GM12878 (cell line): ENCODE results near the gene CCK. TPM values are rescaled to one million over a fixed set of nuclear protein-coding genes. Genes with fewer than 3 reads are reported as not detected.

Experiments
- ATAC-seq: fragments of 200-7000 bp; cut with Tn5 transposase; 3 replicates; pipeline ENCODE4 v1.9.1; 2020; ENCODE audit warnings: mild to moderate bottlenecking, moderate library complexity
- BruUV-seq: library from RNA; stranded (reverse); fragments of 400-500 nt; replicated peaks from 2 replicates; lab custom pipeline; 2021; lab: Mats Ljungman, UMichigan
- CTCF ChIA-PET: fragments of 300-600 bp; sonication (Branson Sonifier 250); formaldehyde crosslinking; extraction: SDS; loops from one replicate; lab custom pipeline; 2021; ENCODE audit warnings: inconsistent platforms; lab: Yijun Ruan, JAX
- POLR2A ChIA-PET: fragments of 350-600 bp; formaldehyde crosslinking; extraction: SDS; loops from one replicate; lab custom pipeline; 2021; ENCODE audit warnings: inconsistent platforms; lab: Charles Lee
- RAD21 ChIA-PET: fragments of 300-600 bp; sonication (Branson Sonifier 250); formaldehyde crosslinking; loops from one replicate; lab custom pipeline; 2023; ENCODE audit warnings: antibody characterized with exemption; ENCODE audit not compliant: unreplicated experiment; lab: Charles Lee
- SMC1A ChIA-PET: fragments of 300-600 bp; sonication (Branson Sonifier 250); formaldehyde crosslinking; loops from one replicate; lab custom pipeline; 2023; ENCODE audit not compliant: unreplicated experiment, uncharacterized antibody; lab: Charles Lee
- DNase-seq: peaks from one replicate; pipeline ENCODE4 v3.0.0-alpha.2; 2011; ENCODE audit warnings: low read depth, low spot score
- FAIRE-seq: peaks from 3 replicates; lab custom pipeline; 2011; peaks lifted over from hg19 to GRCh38; lab: Jason Lieb, UNC
- H2AFZ ChIP-seq: 2 replicates; pipeline ENCODE4 v1.6.0; 2011; ENCODE audit warnings: low read depth, low read length, control low read depth; ENCODE audit not compliant: control insufficient read depth
- H3K27ac ChIP-seq: 2 replicates; pipeline ENCODE4 v1.5.1; 2011; ENCODE audit warnings: control low read depth; ENCODE audit not compliant: control insufficient read depth, insufficient read depth
- H3K27me3 ChIP-seq, 2 experiments: replicated peaks in 1 of 2; 2 replicates each; pipeline versions ENCODE4 v1.6.0 to v1.6.1; 2011; ENCODE audit warnings: low read length in 1 of 2; ENCODE audit not compliant: control insufficient read depth in 2 of 2, insufficient read depth in 2 of 2
- H3K36me3 ChIP-seq, 2 experiments: 2 replicates each; pipeline ENCODE4 v1.5.1; 2011; ENCODE audit warnings: low read length in 1 of 2; ENCODE audit not compliant: control insufficient read depth in 2 of 2, insufficient read depth in 2 of 2
- H3K4me1 ChIP-seq: 2 replicates; pipeline ENCODE4 v1.6.1; 2011; ENCODE audit warnings: mild to moderate bottlenecking, low read length, moderate library complexity, mixed read lengths; ENCODE audit not compliant: control insufficient read depth, insufficient read depth
- H3K4me2 ChIP-seq: 2 replicates; pipeline ENCODE4 v1.6.0; 2011; ENCODE audit warnings: control low read depth; ENCODE audit not compliant: control insufficient read depth, insufficient read depth
- H3K4me3 ChIP-seq: fragments of 200-600 bp; sonication (generic); 2 replicates; pipeline ENCODE4 v1.5.1; 2016
- H3K79me2 ChIP-seq: 2 replicates; pipeline ENCODE4 v1.6.0; 2011; ENCODE audit warnings: low read length; ENCODE audit not compliant: control insufficient read depth, insufficient read depth
- H3K9ac ChIP-seq: 2 replicates; pipeline ENCODE4 v1.8.0; 2011; ENCODE audit warnings: low read length, control low read depth, mixed read lengths; ENCODE audit not compliant: control insufficient read depth, insufficient read depth
- H3K9me3 ChIP-seq: replicated peaks from 3 replicates; pipeline ENCODE4 v1.5.1; 2011; ENCODE audit warnings: mild to moderate bottlenecking, low read length; ENCODE audit not compliant: control insufficient read depth, insufficient read depth
- H4K20me1 ChIP-seq: 2 replicates; pipeline ENCODE4 v1.6.0; 2011; ENCODE audit not compliant: control insufficient read depth, insufficient read depth
- ETV6 ChIP-seq, 2 experiments: fragments of 450-650 bp in 1 of 2; IDR thresholded peaks in 1 of 2; conservative IDR thresholded peaks in 1 of 2; 2 replicates each; pipeline ENCODE4 v1.6.1; 2014; ENCODE audit warnings: antibody characterized with exemption in 1 of 2, borderline replicate concordance in 1 of 2, low read depth in 1 of 2, mild to moderate bottlenecking in 1 of 2, moderate library complexity in 1 of 2
- HDAC6 ChIP-seq: fragments of 200-600 bp; sonication (generic); IDR thresholded peaks from one replicate; pipeline ENCODE4 v1.8.0; 2017; ENCODE audit warnings: antibody characterized with exemption; ENCODE audit not compliant: unreplicated experiment
- SPI1 ChIP-seq: IDR thresholded peaks from 2 replicates; pipeline ENCODE4 v1.6.1; 2011; ENCODE audit warnings: low read depth, mild to moderate bottlenecking, low read length, moderate library complexity, borderline replicate concordance; ENCODE audit not compliant: insufficient read depth
- WRNIP1 ChIP-seq: IDR thresholded peaks from 2 replicates; pipeline ENCODE4 v1.6.1; 2011; ENCODE audit warnings: low read depth, low read length, improper control_type of control experiment, borderline replicate concordance
- WGBS: methylation state at CpG from one replicate; pipeline ENCODE4 v1.1.6; 2016; ENCODE audit warnings: low lambda C conversion rate; ENCODE audit not compliant: insufficient replicate concordance, insufficient coverage; ENCODE audit errors: missing lambda C conversion rate; 5-methylcytosine and 5-hydroxymethylcytosine counted together
- in situ Hi-C: fragments of 300-500 bp; cut with MboI; formaldehyde crosslinking; loops from 9 replicates; pipeline ENCODE4 v1.14.3; 2018; ENCODE audit warnings: mixed read lengths
- intact Hi-C: fragments of 100-400 bp; cut with micrococcal nuclease; formaldehyde crosslinking; loops from one replicate; pipeline ENCODE4 v1.14.2; 2022; ENCODE audit not compliant: unreplicated experiment
- polyA plus RNA-seq, 11 experiments: library from polyadenylated mRNA; depleted of rRNA in 4 of 11; unstranded in 6 of 11; stranded (reverse) in 5 of 11; fragments of >200 nt; fragmentation: Nextera tagmentation in 4 of 11; fragmentation: Illumina TruSeq in 1 of 11; extraction: Ambion mirVana in 4 of 11; extraction: Trizol in 1 of 11; gene quantifications; 1 replicate in 1 of 11; 2 replicates in 10 of 11; pipeline versions ENCODE4 v1.2.1 to v1.2.3, GENCODE V29; 2011 to 2016; ENCODE audit warnings: inconsistent platforms in 2 of 11, missing spikeins in 2 of 11, low read depth in 1 of 11
- total RNA-seq, 4 experiments: library from RNA; depleted of rRNA in 3 of 4; stranded (reverse); fragments of >200 nt in 3 of 4; fragmentation: Illumina TruSeq in 1 of 4; extraction: Trizol in 1 of 4; gene quantifications; 2 replicates each; pipeline versions ENCODE4 v1.2.1 to v1.2.3, GENCODE V29; 2013 to 2021
- TF ChIP-seq, protein P1 (sequence below): fragments of 450-650 bp; IDR thresholded peaks from 2 replicates; pipeline ENCODE4 v1.6.1; 2016; ENCODE audit warnings: mild to moderate bottlenecking, moderate library complexity, borderline replicate concordance
- TF ChIP-seq, protein P2 (sequence below): IDR thresholded peaks from 2 replicates; pipeline ENCODE4 v1.6.1; 2011; ENCODE audit warnings: mild to moderate bottlenecking, low read depth, low read length, moderate library complexity; ENCODE audit not compliant: insufficient replicate concordance

Gene CCK
- total and polyA plus RNA-seq, 10 of the 15 experiments (the other 5 are each of a cell fraction or from before 2014, with no cell fraction given) = not detected

DNA sequence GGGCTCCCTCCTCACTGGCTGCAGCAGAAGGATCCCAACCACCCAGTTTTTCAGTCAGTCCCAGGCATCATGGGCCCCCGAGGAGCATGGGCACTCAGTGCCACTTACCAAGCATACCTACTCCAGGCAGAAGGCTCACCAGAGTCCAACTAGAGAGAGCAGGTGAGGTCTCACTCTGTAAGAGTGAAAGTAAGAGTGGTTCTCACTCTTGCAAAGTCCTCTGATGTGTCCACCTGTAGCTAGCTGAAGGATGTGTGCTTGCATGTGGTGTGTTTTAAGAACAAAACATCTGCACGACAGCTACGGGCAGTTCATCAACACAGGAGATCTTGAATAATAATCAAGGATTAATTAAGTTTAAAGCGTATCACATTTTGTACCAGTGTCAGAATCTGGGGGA lies 49.7 kb downstream of the CCK start:
- H3K9me3 ChIP-seq = no peaks in the 10 kb centered on the region
- intact Hi-C loops (no loop called here), in situ Hi-C loops (no loop called here)
- peaks cover 48% of the 10 kb centered on the region for H3K4me1 ChIP-seq
- H3K27me3 ChIP-seq = no peaks in the 10 kb centered on the region
- RAD21 ChIA-PET = no interaction called here
- H4K20me1 ChIP-seq = no peaks in the 10 kb centered on the region
- SMC1A ChIA-PET = interaction anchor here (1.1 to 1.5 kb wide), 2 partner anchors 13 to 25 kb away, joined by 3 to 4 read pairs; no protein-coding TSS in a partner anchor
- CTCF ChIA-PET = no interaction called here
- H3K4me3 ChIP-seq = 0 out of 2 replicates have a peak overlapping the region, but pooled peaks have one; percentile 14
- no TSS peak for BruUV-seq
- no peak for DNase-seq
- H3K4me2 ChIP-seq = peak overlapping the region; percentile 52
- ATAC-seq = peak; percentile 62
- peaks cover 2 to 23% of the 10 kb centered on the region in 2 experiments for H3K36me3 ChIP-seq
- 58% methylated on average over 4 of the region's 4 CpGs for WGBS
- H3K27ac ChIP-seq = peak overlapping the region; percentile 56
- no peak overlapping the region for H2AFZ ChIP-seq
- POLR2A ChIA-PET = interaction anchor here (0.5 kb wide), 1 partner anchor 1931 kb away, joined by 3 read pairs; no protein-coding TSS in a partner anchor
- TF ChIP-seq ETV6 (conservative IDR thresholded peaks at IDR 0.05 in 1 of 2, IDR thresholded peaks at IDR 0.05 in 1 of 2; ENCODE audit: borderline replicate concordance in 1 of 2, low read depth in 1 of 2) = no peak
- TF ChIP-seq SPI1 = no peak
- TF ChIP-seq, protein P1, sequence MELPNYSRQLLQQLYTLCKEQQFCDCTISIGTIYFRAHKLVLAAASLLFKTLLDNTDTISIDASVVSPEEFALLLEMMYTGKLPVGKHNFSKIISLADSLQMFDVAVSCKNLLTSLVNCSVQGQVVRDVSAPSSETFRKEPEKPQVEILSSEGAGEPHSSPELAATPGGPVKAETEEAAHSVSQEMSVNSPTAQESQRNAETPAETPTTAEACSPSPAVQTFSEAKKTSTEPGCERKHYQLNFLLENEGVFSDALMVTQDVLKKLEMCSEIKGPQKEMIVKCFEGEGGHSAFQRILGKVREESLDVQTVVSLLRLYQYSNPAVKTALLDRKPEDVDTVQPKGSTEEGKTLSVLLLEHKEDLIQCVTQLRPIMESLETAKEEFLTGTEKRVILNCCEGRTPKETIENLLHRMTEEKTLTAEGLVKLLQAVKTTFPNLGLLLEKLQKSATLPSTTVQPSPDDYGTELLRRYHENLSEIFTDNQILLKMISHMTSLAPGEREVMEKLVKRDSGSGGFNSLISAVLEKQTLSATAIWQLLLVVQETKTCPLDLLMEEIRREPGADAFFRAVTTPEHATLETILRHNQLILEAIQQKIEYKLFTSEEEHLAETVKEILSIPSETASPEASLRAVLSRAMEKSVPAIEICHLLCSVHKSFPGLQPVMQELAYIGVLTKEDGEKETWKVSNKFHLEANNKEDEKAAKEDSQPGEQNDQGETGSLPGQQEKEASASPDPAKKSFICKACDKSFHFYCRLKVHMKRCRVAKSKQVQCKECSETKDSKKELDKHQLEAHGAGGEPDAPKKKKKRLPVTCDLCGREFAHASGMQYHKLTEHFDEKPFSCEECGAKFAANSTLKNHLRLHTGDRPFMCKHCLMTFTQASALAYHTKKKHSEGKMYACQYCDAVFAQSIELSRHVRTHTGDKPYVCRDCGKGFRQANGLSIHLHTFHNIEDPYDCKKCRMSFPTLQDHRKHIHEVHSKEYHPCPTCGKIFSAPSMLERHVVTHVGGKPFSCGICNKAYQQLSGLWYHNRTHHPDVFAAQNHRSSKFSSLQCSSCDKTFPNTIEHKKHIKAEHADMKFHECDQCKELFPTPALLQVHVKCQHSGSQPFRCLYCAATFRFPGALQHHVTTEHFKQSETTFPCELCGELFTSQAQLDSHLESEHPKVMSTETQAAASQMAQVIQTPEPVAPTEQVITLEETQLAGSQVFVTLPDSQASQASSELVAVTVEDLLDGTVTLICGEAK = no peak
- no peak for TF ChIP-seq HDAC6
- TF ChIP-seq, protein P2, sequence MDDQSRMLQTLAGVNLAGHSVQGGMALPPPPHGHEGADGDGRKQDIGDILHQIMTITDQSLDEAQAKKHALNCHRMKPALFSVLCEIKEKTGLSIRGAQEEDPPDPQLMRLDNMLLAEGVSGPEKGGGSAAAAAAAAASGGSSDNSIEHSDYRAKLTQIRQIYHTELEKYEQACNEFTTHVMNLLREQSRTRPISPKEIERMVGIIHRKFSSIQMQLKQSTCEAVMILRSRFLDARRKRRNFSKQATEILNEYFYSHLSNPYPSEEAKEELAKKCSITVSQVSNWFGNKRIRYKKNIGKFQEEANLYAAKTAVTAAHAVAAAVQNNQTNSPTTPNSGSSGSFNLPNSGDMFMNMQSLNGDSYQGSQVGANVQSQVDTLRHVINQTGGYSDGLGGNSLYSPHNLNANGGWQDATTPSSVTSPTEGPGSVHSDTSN = no peak
- TF ChIP-seq WRNIP1 = no peak
- no peaks in the 10 kb centered on the region for H3K79me2 ChIP-seq
- H3K9ac ChIP-seq = no peak overlapping the region; the same call in 1 of the 2 replicates
- peak; percentile 90 for FAIRE-seq
